HG03196 (cell line): ENCODE results near the gene HLA-DPA1.
"Not testable (repeated sequence)": the region's sequence is repeated elsewhere in the genome, so short reads cannot be mapped to it uniquely, and the experiment has no call there.

Source experiments
- ATAC-seq: cut with Tn5 transposase; IDR thresholded peaks from one replicate; pipeline ENCODE4 v1.9.1; 2021; ENCODE audit not compliant: unreplicated experiment

The HLA-DPA1 gene

GRCh38 chr6:33065312-33065711, 8.1 kb downstream of the HLA-DPA1 start:
- no peak for ATAC-seq

- no peak for ATAC-seq
Measured at GRCh38 chr6:33064723-33065122, 8.7 kb downstream of the HLA-DPA1 start.

GRCh38 chr6:33063435-33063834, 10.0 kb downstream of the HLA-DPA1 start:
- not testable (repeated sequence) for ATAC-seq

GRCh38 chr6:33061987-33062386, 11.5 kb downstream of the HLA-DPA1 start:
- ATAC-seq = no peak

GRCh38 chr6:33057222-33058150, 16.0 kb downstream of the HLA-DPA1 start:
- no peak for ATAC-seq

- no peak for ATAC-seq
Measured at GRCh38 chr6:33053230-33053629, 20.2 kb downstream of the HLA-DPA1 start.

GRCh38 chr6:33052627-33053026, 20.8 kb downstream of the HLA-DPA1 start:
- ATAC-seq = no peak

GRCh38 chr6:33050014-33050810, 23.2 kb downstream of the HLA-DPA1 start:
- ATAC-seq = no peak

GRCh38 chr6:33049323-33050013, 24.0 kb downstream of the HLA-DPA1 start:
- ATAC-seq = no peak

GRCh38 chr6:33040157-33040556, 33.3 kb downstream of the HLA-DPA1 start:
- no peak for ATAC-seq

- no peak for ATAC-seq
Measured at GRCh38 chr6:33036535-33036934, 36.9 kb downstream of the HLA-DPA1 start.

GRCh38 chr6:33034554-33034953, 38.9 kb downstream of the HLA-DPA1 start:
- no peak for ATAC-seq

- no peak for ATAC-seq
Measured at GRCh38 chr6:33030245-33030644, 43.2 kb downstream of the HLA-DPA1 start.

- peak; percentile 69 for ATAC-seq
Measured at GRCh38 chr6:33029328-33030184, 43.9 kb downstream of the HLA-DPA1 start.

- ATAC-seq = no peak
Measured at GRCh38 chr6:33028220-33028849, 45.1 kb downstream of the HLA-DPA1 start.

- no peak for ATAC-seq
Measured at GRCh38 chr6:33024521-33024920, 48.9 kb downstream of the HLA-DPA1 start.

GRCh38 chr6:33023536-33023935, 49.9 kb downstream of the HLA-DPA1 start:
- no peak for ATAC-seq

GRCh38 chr6:33021917-33022316, 51.5 kb downstream of the HLA-DPA1 start:
- ATAC-seq = no peak

GRCh38 chr6:33019372-33019771, 54.1 kb downstream of the HLA-DPA1 start:
- ATAC-seq = no peak

GRCh38 chr6:33018904-33019303, 54.5 kb downstream of the HLA-DPA1 start:
- ATAC-seq = peak; percentile 46
